Activated CD8-positive, alpha-beta memory T cell treated with anti-CD3 and anti-CD28 coated beads for 36 hours (primary cell): ENCODE data around the gene APEX2. TPM values are rescaled to one million over a fixed set of nuclear protein-coding genes. Genes with fewer than 3 reads are reported as not detected.

Experiments used
- total RNA-seq, 2 experiments: library from RNA; stranded (reverse); gene quantifications; one replicate each; pipeline ENCODE4 v1.2.3, GENCODE V29; 2021

APEX2 gene
- total RNA-seq, 2 experiments from 2014 or later = 36.8 to 39.4 TPM

Other genes starting within 250 kb of the APEX2 start
- gene ITIH6, start 202.1 kb upstream of the APEX2 start, total RNA-seq = not detected
- gene MAGED2, start 192.6 kb upstream of the APEX2 start, total RNA-seq = 10 to 100 TPM; 31.7 to 34.4 TPM
- gene TRO, start 79.5 kb upstream of the APEX2 start, total RNA-seq = 1 to 10 TPM; 5.7 to 6.3 TPM
- gene PFKFB1, start 6.2 kb upstream of the APEX2 start, total RNA-seq = under 1 TPM; 0.63 to 0.67 TPM
- gene ALAS2, start 30.6 kb downstream of the APEX2 start, total RNA-seq = not detected
- not detected for gene PAGE2B, start 74.7 kb downstream of the APEX2 start, total RNA-seq
- not detected for gene PAGE2, start 88.7 kb downstream of the APEX2 start, total RNA-seq
- 1 to 10 TPM; 1.6 to 1.7 TPM for gene PAGE5, start 220.0 kb downstream of the APEX2 start, total RNA-seq